ENCODE data around the gene CD6.

The CD6 gene

DNA sequence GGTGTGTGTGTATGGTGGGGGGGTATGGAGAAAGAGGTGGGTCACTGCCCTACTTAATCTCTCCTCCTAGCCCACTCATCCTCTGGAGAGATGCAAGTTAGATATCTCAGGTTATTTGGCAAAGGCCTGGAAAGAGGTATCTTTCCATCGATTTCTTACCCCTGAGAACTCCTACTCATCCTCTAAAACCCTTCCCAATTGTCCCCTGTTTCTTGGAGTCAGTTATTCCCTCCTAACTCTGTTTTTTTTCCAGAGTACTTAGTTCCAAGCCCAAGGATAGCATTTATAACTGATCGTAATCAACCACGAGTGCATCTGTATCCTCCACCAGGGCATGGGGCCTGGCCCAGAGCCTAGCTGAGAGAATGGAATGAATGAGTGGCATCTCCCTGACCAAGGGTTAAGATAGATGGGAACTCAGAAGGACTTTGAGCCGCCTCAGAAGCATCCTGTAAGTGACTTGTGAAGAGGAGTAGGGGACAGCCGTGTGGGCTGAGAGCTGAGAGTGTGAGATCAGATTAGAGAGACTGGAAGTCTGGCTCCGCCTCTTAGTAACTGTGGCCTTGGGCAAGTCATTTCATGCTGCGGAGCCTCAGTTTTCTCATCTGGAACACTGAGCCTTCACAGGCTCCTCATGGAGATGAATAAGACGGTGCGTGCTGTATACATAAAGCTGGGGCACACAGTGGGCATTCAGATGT is 16.2 kb downstream of the CD6 start:
- no peak for DNase-seq

DNA sequence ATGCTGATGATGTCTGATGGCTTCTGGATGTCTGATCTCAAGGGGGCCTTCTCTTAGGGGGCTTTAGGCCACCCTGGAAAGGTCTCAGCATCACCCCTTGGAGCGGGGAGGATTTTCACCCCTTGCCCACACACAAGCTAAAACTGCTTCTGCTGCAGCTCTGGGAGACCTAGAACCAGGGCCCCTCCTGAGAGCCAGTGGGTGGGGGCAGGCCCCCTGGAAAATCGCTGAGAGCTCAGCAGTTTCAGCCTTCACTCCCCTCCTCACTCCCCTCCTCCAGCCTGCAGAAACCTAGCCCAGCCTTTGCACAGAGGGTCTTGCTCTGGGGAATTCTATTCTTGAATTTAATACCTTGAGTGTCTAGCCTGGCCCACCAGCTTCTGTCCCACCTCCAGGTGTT is 17.2 kb downstream of the CD6 start:
- DNase-seq: no peak

DNA sequence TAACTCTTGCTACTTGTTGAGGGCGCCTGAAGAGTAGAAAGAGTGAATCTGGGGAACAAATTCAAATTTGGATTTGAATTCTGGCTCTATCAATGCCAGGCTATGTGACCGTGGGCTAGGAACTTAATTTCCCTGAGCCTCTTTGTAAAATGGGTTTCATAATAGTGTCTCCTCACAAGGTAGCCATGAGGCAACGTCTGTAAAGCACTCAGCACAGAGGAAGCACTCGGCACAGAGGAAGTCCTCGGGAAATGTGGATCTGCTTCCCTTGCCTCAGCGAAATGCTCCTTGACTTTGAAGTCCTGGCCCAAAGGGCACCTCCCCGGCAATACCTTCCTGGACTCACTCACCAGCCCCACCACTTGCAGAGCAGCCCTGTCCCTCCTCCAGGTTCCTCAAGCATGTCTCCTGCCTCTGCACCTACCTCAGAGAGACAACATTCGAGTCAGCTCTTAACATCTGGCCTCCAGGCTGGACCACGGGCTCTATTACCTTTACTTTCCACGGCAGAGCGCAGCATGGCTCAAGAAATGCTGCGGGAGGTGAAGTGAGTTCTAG is 17.7 kb downstream of the CD6 start:
- DNase-seq: no peak

DNA sequence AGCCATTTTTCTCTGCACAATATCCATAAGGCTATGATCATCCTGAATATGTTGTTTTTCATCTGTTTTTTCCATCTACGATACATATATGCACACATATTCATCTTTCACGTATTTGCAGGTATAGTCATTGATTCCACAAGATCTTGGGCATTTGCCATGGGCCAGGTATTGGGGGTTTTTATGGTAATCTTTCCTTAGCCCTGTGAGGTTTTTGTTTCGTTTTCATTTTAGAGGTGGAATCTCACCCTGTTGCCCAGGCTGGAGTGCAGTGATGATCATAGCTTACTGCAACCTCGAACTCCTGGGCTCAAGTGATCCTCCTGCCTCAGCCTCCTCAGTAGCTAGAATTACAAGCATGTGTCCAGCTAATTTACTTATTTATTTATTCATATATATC is 20.0 kb downstream of the CD6 start:
- no peak for DNase-seq

GRCh38 chr11:60992842-60993409 is 21.4 kb downstream of the CD6 start:
- no peak for DNase-seq

DNA sequence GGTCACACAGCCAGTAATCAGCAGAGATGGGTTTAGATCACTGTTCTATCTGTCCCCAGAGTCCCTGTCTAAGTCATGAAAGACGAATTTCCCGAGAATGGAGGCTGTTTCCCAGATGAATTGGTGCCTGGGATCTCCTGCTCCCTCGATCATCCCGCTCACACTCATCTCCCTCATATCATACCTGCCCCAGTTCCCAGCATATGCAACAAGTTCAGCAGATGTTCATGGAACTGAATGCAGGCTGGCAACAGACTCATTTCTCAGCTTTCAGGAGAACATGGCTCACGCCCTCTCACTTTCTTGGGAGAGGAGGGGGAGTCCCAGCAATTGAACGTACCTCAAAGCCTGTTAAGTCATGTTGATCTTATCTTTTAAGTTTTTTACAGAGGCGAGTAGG is 22.1 kb downstream of the CD6 start:
- no peak for DNase-seq

- DNase-seq: no peak
Measured at GRCh38 chr11:60994541-60995080, 23.1 kb downstream of the CD6 start.

DNA sequence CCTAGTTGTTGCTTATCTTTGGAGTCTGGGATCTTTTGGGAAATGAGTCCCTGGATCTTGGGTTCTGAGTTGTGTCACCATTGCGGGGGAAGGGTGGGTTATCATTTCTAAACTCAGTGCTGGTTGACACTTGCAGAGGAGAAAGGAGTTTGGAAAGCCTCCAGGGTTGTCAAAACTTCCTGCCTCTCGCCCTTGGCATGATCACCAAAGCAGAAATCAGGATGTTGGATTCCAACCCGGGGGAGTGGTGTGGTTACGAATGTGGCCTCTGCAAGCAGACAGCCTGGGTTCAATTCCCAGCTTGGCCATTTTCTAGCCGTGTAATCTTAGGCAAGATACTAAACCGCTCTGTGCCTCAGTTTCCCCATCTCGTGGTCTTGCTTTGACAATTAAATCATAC is 24.3 kb downstream of the CD6 start:
- DNase-seq: no peak

DNA sequence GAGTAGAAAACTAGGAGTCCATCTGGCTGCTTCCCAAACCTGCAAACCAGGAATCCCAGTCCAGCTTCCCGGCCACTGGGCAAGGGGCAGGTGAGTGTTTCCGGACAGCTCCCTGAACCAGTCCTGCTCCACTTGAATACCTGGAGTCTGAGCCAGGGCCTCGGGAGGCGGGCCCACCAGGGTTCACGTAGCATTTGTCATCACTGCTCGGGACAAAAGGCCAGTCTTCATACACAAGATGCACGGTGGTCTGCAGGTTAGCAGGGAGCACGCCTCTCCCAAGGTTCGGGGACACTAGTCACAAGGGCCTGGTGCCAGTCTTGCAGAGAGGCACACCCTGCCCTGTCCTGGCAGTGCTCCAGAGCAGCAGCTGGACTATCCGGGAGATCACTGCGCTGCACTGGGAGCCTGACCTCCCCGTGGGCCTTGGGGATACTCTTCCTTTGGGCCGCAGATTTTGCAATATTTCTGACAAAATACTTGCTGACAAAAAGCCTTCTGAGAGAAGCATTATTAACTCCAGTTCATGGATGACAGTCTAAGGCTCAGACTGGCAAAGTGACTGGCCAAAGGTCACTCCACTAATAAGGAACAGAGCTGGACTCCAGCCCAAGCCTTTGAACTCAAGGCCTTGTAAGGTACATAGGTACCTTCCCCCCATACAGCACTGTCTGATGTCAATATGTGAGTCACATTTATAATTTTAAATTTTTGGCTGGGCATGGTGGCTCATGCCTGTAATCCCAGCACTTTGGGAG is 25.1 kb downstream of the CD6 start:
- no peak for DNase-seq

- DNase-seq: no peak
Measured at GRCh38 chr11:61000426-61000825, 28.9 kb downstream of the CD6 start.

- no peak for DNase-seq
Measured at GRCh38 chr11:61001931-61002330, 30.5 kb downstream of the CD6 start.

GRCh38 chr11:61002598-61002997 is 31.1 kb downstream of the CD6 start:
- DNase-seq: no peak

DNA sequence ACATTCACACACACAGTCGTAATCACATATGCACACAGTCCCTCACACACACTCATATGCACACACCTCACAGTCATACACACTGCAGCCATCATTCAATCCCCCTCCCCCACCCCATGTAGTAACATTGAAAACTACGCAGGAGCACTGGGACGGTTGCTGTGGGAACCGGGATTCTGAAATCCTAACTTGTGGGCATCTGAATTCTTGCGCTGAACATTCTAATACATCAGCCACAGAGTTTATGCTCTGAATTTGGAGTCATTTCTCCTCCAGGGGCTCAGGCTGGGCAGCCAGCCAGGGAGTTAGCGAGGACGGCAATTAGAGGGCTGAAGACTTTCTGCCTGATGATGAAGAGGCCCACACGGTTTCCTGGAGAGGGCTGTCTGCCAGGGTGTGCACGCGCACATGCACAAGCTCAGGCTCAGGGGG is 32.7 kb downstream of the CD6 start:
- peak; percentile 38 for DNase-seq

- peak; percentile 21 for DNase-seq
Measured at GRCh38 chr11:61004761-61005181, 33.3 kb downstream of the CD6 start.

- DNase-seq: no peak
Measured at GRCh38 chr11:61007383-61007955, 36.0 kb downstream of the CD6 start.

GRCh38 chr11:61007956-61008896 is 36.7 kb downstream of the CD6 start:
- DNase-seq: no peak

DNA sequence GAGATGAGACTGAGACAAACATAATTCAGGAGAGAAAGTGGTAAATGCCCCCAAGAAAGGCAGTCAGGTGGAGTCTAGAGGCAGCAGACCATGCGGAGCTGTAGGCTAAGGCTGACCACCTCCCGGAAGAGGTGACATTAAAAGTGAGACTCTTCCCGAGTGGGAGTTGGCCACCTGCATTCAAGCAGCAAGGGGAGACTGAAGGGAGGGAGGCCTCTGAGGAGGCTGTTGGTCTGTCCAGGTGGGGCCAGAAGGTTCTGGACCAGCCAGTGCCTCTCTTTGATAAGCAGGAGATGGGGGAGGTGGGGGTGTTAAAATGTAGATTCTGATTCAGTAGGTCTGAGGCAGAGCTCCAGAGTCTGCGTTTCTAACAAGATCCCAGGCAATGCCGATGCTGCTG is 37.5 kb downstream of the CD6 start:
- no peak for DNase-seq

- no peak for DNase-seq
Measured at GRCh38 chr11:61009392-61010275, 38.2 kb downstream of the CD6 start.

DNA sequence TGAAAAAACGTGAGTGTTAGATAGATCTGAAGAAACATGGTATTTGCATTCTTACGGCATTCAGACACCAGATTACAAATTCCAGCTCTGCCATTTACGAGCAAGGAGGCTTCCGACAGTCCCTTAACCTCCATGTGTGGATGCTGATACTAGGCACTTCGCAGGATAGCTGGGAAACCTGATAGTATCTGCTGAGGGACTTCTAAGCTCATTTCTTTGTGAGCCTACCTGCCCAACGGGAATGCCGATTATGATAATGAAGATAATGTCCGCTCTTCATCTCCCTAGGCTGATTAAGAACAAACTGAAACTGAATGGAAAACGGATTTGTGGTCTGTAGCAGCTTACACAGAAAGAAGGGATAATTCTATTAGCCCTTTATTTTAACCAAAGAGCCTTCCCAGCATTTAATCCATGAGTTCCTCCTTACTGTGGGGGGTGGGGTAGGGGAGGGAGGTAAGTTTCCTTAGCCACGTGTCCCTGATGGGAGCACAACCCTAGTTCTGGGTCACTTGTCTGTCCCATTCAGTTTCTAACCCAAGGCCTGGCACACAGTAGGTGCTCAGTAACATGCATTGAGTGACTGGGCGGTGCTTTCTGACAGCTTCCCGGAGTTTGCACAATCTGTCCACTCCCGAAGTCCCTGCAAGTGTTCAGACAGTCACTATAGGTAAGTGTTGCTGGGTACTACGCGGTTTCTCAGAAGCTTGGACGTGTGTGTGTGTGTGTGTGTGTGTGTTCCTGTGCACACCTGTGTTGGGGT is 39.2 kb downstream of the CD6 start:
- DNase-seq: no peak

GRCh38 chr11:61011229-61011870 is 39.9 kb downstream of the CD6 start:
- no peak for DNase-seq

All from activated effector memory CD4-positive, alpha-beta T cell treated with Interleukin-2 at 50 U/mL for 16 hours (primary cell).